Bronchial epithelial cell (primary cell): ENCODE results near the gene FAM149B1. TPM values are rescaled to one million over a fixed set of nuclear protein-coding genes. Genes with fewer than 3 reads are reported as not detected.

Source experiments
- DNase-seq: peaks from one replicate; pipeline ENCODE4 v3.0.0-alpha.2; 2010; ENCODE audit warnings: low read depth
- FAIRE-seq: peaks from 2 replicates; lab custom pipeline; 2011; peaks lifted over from hg19 to GRCh38; lab: Jason Lieb, UNC
- H3K27me3 ChIP-seq: 2 replicates; pipeline ENCODE4 v1.5.1; 2011; ENCODE audit warnings: low read length; ENCODE audit not compliant: control insufficient read depth, insufficient read depth
- H3K36me3 ChIP-seq: 2 replicates; pipeline ENCODE4 v1.5.1; 2011; ENCODE audit warnings: low read length; ENCODE audit not compliant: control insufficient read depth, insufficient read depth
- H3K4me3 ChIP-seq: 2 replicates; pipeline ENCODE4 v1.5.1; 2011; ENCODE audit warnings: mild to moderate bottlenecking, low read depth, low read length, control low read depth
- total RNA-seq: library from RNA; depleted of rRNA; stranded (reverse); fragments of >200 nt; gene quantifications from 2 replicates; pipeline ENCODE4 v1.2.1, GENCODE V29; 2014
- TF ChIP-seq, protein P1 (sequence below): IDR thresholded peaks from 2 replicates; pipeline ENCODE4 v1.5.1; 2011; ENCODE audit warnings: mild to moderate bottlenecking, moderate library complexity, low read length, control low read depth, inconsistent platforms; ENCODE audit not compliant: insufficient read depth, severe bottlenecking

Gene FAM149B1
- total RNA-seq, 1 donor from 2014 or later, result 17.6 TPM

DNA sequence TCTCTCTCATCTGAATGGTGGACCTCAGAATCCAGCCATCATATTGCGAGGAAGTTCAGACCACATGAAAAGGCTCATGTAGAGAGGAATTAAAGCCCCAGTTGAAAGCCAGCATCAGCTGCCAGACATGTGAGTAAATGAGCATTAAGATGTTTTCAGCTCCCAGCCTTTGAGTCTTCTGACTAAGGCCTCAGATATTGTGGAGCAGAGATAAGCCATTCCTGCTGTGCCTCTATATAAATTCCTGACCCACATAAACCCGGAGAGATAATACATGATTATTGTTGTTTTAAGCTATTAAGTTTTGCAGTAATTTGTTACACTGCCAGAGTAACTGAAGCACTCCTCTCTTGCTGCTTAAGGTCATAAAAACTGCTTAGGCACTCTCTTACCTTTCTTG lies 14.6 kb downstream of the FAM149B1 start:
- FAIRE-seq (no peak), DNase-seq (no peak)
- no peaks in the 10 kb centered on the region for H3K27me3 ChIP-seq
- H3K4me3 ChIP-seq, result no peak overlapping the region
- H3K36me3 ChIP-seq, result peaks cover 1% of the 10 kb centered on the region
- TF ChIP-seq, protein P1, sequence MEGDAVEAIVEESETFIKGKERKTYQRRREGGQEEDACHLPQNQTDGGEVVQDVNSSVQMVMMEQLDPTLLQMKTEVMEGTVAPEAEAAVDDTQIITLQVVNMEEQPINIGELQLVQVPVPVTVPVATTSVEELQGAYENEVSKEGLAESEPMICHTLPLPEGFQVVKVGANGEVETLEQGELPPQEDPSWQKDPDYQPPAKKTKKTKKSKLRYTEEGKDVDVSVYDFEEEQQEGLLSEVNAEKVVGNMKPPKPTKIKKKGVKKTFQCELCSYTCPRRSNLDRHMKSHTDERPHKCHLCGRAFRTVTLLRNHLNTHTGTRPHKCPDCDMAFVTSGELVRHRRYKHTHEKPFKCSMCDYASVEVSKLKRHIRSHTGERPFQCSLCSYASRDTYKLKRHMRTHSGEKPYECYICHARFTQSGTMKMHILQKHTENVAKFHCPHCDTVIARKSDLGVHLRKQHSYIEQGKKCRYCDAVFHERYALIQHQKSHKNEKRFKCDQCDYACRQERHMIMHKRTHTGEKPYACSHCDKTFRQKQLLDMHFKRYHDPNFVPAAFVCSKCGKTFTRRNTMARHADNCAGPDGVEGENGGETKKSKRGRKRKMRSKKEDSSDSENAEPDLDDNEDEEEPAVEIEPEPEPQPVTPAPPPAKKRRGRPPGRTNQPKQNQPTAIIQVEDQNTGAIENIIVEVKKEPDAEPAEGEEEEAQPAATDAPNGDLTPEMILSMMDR, result no peak

DNA sequence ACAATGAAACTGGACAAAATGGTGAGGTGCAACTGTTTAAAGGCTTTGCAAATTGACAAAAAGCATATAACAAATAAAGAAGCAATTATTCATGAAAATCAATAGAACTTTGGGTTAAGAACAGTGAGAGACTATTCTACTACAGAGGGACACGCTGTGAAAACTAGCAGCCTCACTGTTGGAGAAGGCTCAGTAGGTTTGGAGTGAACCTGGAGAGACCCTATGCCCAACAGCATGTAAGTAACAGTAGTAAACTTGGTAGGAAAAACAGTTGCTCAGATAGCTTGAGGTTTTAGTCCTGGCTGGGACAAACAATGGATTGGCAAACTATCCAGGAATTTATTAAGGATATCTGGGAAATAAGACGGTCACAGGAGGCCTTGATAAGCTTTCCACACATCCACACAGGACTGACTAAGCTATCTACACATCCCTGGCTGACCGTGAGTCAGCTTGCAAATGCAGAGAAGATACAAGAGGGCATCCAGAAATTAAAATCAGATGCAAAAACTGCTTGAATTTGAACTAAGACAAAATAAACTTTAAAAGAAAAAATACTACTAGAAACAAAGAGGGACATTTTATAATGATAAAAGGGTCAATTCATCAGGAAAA lies 15.9 kb downstream of the FAM149B1 start:
- TF ChIP-seq, protein P1, result no peak
- no peak for FAIRE-seq

DNA sequence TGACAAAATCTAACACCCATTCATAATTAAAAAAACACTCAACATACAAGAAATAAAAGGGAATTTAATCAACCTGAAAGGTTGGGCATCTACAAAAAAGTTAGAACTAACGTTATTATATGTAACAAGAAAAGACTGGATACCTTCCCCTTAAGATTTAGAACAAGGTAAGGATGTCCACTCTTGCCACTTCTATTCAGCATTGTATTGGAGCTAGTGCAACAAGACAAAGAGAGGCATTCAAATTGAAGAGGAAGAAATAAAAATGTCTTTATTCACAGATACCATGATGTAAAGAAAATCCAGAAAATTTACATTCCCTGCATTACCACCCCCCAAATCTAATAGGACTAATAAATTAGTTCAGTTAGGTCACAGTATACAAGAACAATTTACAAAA lies 18.3 kb downstream of the FAM149B1 start:
- DNase-seq (no peak), FAIRE-seq (no peak)
- no peaks in the 10 kb centered on the region for H3K27me3 ChIP-seq
- TF ChIP-seq, protein P1, result no peak
- no peaks in the 10 kb centered on the region for H3K36me3 ChIP-seq
- H3K4me3 ChIP-seq, result no peak overlapping the region

More for the DNA sequence above, 15.9 kb downstream of the FAM149B1 start:
- peaks cover 1% of the 10 kb centered on the region for H3K36me3 ChIP-seq
- no peak overlapping the region for H3K4me3 ChIP-seq
- no peak for DNase-seq
- no peaks in the 10 kb centered on the region for H3K27me3 ChIP-seq

DNA sequence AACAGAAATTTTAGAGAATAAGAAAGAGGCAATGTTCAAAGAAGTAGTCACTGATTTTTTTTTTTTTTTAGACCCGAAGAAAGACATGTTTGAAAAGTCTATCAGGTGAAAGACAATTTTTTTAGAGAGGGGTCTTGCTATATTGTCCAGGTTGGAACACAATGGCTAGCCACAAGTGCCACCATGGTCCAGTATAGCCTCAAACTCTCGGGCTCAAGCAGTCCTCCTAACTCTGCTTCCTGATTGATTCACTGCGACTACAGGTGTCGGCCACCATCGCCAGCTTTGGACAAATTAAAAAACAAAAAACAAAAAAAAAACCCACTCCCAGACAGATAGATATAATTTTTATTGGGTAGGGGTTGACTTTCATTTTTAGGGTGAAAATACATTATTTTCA lies 22.3 kb downstream of the FAM149B1 start:
- Histone ChIP-seq H3K27me3 (no peaks in the 10 kb centered on the region), H3K36me3 (no peaks in the 10 kb centered on the region), H3K4me3 (no peak overlapping the region)
- no peak for FAIRE-seq
- TF ChIP-seq, protein P1, result no peak
- no peak for DNase-seq

DNA sequence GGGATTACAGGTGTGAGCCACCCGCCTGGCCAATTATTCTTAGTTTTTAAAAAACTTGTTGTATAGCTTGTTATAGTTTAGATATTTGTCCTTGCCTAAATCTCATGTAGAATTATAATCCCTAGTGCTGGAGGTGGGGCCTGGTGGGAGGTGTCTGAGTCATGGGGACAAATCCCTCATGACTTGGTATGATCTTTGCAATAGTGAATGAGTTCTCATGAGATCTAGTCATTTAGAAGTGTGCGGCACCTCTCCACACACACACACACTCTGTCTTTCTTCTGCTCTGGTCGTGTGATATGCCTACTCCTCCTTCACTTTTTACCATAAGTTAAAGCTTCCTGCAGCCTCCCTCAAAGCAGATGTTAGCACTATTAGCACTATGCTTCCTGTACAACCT lies 37.2 kb downstream of the FAM149B1 start:
- FAIRE-seq, result no peak
- no peaks in the 10 kb centered on the region for H3K36me3 ChIP-seq

DNA sequence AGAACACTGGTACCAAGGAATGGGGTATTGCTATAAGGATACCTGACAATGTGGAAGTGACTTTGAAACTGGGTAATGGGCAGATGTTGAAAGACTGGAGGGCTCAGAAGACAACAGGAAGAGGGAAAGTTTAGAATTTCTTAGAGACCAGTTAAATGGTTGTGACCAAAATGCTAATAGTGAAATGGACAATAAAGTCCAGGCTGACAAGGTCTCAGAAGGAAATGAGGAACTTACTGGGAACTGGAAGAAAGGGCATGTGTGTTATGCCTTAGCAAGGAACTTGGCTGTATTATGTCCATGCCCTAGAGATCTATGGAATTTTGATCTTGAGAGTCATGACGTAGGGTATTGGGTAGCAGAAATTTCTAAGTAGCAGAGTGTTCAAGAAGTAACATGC lies 38.0 kb downstream of the FAM149B1 start:
- DNase-seq, result no peak
- Histone ChIP-seq H3K4me3 (no peak overlapping the region), H3K36me3 (no peaks in the 10 kb centered on the region), H3K27me3 (no peaks in the 10 kb centered on the region)
- TF ChIP-seq, protein P1, result no peak
- no peak for FAIRE-seq

More for the DNA sequence above, 37.2 kb downstream of the FAM149B1 start:
- H3K4me3 ChIP-seq, result no peak overlapping the region
- no peaks in the 10 kb centered on the region for H3K27me3 ChIP-seq
- no peak for DNase-seq
- TF ChIP-seq, protein P1, result no peak
